ENCODE measurements around the gene KLK10.

GRCh38 chr19:50983625-50984292 is 35.8 kb downstream of the KLK10 start, which contains the start of gene KLK7:
- TF ChIP-seq CTCF (optimal IDR thresholded peaks at IDR 0.05 in 1 of 3, IDR thresholded peaks at IDR 0.05 in 1 of 3, conservative IDR thresholded peaks at IDR 0.05 in 1 of 3; ENCODE audit: extremely low read depth in 1 of 3, insufficient read depth in 2 of 3, low read length in 3 of 3) = no peak
- no peak for TF ChIP-seq EZH2 (IDR thresholded peaks at IDR 0.05; ENCODE audit: low read length)
